ENCODE results near the gene PDP2.

Gene PDP2, protein sequence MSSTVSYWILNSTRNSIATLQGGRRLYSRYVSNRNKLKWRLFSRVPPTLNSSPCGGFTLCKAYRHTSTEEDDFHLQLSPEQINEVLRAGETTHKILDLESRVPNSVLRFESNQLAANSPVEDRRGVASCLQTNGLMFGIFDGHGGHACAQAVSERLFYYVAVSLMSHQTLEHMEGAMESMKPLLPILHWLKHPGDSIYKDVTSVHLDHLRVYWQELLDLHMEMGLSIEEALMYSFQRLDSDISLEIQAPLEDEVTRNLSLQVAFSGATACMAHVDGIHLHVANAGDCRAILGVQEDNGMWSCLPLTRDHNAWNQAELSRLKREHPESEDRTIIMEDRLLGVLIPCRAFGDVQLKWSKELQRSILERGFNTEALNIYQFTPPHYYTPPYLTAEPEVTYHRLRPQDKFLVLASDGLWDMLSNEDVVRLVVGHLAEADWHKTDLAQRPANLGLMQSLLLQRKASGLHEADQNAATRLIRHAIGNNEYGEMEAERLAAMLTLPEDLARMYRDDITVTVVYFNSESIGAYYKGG

DNA sequence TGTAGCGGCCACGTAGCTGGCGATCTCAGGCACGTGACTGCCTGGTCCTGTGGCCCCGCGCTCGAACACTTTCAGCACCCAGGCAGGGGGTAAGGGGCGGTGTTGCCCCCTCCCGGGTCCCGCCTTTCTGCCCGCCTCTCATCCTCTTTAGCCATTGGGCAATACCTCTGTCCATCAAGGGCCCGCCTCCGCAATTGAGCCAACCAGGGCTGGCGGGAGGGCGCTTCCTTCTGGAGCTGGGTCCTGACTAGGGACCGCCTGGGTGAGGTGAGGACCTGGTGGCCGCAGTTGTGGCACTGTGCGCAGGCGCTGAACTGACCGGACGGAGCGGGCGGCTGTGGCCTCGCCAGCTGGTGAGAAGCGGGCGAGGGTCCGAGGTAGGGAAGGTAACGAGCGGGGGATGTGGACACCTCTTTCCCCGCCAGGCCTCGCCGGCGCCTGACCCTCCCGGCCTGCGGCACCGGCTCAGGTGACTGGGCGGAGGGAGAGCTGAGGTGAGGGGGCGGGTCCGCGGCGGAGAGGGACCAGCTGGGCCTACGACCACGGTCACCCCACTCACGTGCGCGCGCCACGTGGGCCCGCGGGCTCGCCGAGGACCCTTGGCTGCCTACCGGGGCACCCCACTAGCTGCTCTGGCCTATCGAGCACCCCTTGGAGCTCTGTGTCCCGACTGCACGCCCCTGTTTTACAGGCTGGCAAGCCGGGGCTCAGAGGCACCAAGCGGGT lies at the start of gene PDP2:
TSS of gene PDP2 (plus strand) at position 228 of the 726 bp plus-strand sequence. CDS start 3,770 bp downstream, outside the sequence.
- DNase-seq, result peak; percentile 94

DNA sequence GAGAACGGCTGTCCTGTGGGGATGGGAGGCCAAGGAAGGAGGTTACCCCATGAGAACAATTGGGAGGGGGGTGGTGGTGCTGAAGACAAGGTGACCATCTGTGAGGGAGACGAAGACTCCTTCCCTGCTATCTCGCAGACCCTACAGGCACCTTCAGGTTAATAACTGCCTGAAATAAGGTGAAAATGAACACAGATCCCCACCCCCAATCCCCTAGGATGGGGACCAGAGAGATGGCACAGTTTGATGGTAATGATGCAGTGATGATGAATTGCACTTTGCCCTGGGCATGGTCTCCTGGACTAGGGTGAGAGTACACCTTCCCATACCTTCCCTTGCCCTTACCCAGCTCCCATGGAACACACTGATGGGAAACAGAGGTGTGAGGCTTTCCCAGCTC lies 48.1 kb upstream of the PDP2 start:
- no peak for DNase-seq

DNA sequence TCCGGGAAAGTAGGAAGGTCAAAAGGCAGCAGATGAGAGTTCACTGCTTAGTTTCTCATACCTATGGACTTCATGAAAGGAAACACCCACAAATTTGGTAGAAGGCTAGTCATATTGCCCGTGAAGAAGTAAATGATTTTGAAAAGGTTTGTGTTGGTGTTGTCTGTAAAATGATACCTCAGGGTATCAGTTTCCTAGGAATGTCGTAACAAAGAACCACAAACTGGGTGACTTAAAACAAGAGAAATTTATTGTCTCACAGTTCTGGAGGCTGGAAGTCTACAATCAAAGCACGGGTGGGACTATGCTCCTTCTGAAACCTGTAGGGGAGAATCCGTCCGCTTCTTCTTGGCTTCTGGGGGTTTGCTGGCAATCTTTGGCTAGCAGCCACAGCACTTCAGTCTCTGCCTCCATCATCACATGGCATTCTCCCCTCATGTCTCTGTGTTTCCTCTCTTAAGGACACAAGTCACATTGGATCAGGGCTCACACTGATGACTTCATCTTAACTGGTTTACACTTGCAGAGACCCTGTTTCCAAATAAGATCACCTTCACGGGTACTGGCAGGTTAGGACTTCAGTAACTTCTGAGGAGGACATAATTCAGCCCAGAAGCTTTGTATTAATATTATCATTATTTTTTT lies 47.5 kb upstream of the PDP2 start:
- no peak for DNase-seq

DNA sequence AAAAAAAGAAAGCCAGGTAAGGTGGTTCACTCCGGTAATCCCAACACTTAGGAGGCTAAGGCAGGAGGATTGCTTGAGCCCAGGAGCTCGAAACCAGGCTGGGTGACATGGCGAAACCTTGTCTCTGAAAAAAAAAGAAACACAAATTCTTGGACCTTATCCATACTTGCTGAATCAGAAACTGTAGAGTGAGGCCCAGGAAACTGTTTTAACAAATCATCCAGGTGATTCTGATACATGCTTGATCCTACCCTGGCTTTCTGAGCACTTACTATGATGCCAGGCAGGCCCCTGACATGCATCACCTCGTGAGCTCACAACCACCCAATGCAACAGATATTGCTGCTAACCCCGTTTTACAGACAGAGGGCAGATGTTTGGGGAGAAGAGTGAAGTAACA lies 45.6 kb upstream of the PDP2 start:
- DNase-seq, result no peak

DNA sequence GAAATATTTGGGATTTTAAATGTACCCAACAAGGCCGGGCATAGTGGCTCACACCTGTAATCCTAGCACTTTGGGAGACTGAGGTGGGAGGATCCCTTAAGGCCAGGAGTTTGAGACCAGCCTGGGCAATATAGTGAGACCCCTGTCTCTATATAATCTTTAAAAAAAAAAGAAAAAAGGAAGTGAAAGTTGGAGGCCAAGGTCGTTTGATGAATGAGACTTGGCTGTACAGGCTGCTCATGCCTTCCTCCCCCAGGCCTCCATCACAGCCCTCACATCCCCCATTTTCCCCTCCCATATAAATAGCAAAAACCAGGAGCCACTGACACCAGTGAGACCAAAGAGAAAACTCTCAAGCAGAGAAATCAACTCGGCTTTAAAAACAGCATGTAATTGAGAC lies 39.4 kb upstream of the PDP2 start:
- no peak for DNase-seq

DNA sequence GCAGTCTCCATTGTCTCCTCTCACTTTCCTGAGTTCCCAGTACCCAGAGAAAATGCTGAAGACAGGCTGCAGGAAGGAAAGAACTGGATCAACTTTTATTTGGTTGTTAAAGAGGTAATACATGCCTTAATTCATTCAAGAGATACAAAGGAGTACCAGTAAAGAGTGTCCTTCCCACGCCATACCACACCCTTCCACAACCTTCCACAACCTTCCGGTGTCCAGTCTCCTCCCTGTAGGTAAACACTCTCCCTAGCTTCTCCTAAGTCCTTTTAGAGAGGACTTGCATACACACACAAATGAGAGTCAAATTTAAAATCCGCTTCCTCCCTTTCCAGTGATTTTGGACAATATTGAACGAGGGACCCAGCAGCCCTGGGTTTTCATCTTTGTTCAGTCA lies 38.9 kb upstream of the PDP2 start:
- no peak for DNase-seq

DNA sequence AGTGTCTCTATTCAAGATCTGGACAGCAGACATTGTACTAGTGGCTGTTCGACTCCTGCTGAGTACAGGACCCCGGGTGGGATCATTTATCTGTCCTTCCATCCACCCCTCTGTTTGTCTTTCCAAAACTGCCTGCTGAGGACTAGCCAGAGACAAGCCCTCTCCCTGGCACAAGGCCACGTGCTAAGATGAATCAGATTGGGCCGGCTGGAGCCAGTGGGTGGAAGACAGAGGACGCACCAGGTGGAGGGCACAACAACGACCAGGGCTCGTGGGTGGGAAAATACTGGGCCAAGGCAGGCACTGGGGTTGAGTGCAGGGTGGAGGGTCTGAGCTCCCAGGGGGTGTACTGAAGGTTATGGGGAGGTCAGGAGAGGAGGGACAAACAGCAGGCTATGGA lies 37.5 kb upstream of the PDP2 start:
- no peak for DNase-seq

DNA sequence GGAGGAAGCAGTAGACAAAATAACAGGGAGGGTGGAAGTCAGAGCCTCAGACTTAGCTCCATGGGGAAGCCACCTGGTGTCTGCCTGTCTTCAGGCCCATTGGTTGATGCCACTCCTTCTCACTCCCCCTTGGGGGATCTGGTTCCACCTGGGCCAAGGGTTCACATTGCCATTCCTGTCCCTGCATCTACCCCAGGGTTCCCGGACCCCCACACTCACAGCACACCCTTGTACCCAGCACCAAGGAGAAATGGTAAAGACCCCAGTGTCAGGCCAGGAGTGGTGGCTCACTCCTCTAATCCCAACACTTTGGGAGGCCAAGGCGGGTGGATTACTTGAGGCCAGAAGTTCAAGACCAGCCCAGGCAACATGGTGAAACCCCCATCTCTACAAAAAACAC lies 37.1 kb upstream of the PDP2 start:
- DNase-seq, result no peak

DNA sequence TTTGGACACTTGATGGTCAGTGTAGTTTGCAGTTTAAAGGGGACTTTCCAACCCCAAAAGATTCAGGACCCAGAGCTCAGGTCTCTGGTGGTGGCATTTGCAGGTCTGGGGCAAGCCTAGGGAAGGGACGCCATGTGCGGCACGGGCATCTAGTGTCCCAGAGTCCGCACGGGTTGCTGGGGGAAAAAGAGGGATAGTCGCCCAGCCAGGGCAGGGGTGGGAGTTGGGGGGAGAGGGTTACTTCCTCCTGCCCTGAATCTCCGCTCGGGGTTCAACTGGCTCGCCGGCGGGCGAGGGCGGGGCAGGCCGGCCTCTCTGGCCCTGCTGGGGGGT lies 36.3 kb upstream of the PDP2 start:
- no peak for DNase-seq

DNA sequence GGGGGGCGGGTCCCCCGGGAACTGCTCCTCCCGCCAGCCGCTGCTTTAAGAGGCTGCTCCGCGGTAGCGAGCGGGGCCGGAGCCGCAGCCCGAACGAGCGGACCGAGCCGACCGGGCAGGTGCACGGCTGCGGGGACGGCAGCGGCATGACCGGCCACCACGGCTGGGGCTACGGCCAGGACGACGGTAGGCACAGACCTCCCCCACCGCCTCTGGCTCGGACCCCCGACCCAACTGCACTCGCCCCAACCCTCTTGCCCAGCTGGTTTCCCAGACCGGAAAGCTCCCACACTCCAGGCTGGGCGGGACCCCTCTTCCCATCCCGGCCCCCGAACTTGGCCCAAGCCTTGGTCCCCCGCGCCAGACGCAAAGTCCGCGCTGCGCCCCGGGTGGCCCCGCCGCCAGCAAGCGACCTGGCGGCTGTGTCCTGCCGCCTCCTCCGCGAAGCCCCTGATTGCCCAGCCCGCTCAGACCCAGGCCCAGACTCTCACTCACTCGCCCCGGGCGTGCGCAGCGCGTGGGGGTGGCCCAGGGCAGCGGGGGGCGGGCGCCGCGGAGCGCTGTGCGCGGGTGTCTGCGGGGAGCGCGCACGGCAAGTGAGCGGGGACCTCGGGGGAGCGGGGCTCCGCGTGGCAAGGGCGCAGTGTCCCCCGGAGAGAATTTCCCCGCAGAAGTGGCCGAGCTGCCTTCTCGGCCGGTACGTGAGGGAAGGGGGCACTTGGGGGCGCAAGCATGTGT lies 35.8 kb upstream of the PDP2 start, which contains the start of gene CA7:
TSS of gene CA7 (plus strand) at position 73 of the 738 bp plus-strand sequence. CDS start at position 147, 74 bp downstream.
- no peak for DNase-seq

DNA sequence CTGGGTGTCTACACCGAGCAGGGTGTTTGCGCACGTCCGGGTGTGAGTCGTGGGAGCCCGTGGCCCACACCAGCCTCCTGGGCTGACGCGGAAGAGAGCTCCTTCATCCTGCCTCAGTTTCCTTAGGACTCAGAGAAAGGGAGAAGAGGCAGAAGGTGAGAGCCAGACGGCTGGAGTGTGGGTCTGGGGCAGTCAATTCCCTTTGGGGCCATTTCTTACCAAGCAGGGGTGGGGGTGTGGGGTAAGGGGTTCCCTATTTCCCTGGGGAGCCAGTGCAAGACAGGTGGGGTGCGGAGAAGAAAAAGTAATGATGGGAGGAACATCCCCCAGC lies 35.3 kb upstream of the PDP2 start:
- no peak for DNase-seq

DNA sequence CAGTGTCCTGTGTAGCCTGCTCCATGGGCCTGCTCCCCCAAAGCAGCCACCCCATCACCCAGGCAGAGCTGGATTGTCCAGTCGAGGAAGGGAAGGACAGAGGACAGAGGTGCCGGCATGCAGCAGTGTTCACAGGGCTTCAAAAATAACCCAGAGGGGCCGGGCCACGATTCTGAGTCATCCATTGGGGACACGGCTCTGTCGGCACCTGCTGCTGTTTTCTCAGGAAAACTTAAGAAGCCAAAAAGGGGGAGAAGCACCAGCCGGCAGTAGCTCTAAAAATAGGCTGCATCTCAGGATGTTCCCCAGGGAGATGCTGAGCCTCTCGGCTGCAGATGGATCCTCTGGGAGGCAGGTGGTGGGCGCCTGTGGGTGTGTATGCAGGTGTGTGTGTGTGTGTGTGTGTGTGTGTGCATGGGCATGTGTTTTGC lies 34.5 kb upstream of the PDP2 start:
- no peak for DNase-seq

DNA sequence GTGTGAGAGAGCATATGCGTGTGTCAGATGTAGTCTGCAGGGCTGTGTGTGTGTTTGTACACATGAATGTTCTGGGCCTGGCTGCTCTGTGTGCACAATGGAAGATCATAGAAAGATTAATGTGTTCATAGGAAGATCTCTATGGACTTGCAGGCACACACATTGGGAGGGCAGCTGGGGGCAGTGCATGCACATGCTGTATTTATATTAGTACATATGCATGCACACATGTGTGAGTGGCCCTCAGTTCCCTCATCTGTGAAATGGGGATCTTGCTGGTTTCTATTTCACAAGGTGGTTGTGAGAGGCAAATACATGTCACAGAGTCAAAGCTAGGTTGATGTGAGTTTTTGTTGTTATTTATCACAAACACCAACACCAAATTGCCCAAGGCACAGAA lies 34.0 kb upstream of the PDP2 start:
- DNase-seq, result no peak

DNA sequence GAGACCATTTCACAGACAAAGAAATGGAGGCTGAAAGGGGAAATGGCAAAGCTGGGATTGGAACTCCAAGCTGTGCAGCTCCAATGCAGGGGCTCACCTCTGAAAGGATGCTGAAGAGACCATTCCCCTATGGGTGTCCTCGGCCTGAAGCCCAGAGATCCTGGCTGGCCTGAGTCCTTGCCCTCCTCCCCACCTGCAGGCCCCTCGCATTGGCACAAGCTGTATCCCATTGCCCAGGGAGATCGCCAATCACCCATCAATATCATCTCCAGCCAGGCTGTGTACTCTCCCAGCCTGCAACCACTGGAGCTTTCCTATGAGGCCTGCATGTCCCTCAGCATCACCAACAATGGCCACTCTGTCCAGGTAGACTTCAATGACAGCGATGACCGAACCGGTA lies 33.5 kb upstream of the PDP2 start:
- no peak for DNase-seq

DNA sequence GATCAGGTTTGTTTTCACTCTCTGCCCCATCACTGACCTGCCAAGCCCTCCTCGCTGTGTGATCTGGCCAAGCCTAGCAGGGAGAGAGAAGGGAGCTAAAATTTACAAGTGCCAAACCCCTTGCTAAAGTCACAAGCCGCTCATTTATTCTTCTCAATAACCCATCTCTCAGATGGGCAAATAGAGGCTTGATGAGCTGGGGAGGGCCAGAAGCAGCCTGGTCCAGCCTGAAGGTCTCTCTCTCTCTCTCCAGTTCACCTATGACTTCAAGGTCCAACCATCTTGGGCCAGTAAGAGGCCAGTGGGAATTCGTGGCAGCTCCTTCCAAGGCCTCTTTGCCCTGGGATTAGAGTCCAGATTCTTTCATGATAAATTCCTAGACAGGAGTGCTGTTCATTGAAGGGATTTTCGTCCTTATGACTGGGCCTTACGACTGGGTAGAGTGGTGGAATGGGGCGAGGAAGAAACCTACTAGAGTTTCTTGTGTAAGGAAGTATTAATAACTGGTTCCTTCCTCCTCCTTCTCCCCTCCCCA lies 32.7 kb upstream of the PDP2 start:
- no peak for DNase-seq

DNA sequence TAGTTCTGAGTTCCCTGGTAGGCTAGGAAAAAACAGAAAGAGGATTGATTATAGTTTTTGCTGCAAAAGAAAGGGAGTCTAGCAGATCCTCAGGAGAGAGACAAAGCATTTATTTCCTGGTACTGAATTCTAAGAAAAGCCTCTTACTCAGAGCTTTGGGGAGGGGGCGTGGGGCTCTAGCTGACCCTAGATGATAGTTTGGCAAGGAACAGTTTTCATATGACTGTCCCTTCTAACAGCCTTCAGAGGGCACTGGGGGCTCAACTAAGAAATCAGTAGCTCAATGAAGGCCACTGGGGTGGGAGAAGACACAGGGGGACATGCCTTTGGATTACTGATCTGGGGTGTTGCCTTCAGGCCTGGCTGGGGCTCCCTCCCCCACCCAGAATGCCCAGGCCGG lies 32.1 kb upstream of the PDP2 start:
- DNase-seq, result no peak

DNA sequence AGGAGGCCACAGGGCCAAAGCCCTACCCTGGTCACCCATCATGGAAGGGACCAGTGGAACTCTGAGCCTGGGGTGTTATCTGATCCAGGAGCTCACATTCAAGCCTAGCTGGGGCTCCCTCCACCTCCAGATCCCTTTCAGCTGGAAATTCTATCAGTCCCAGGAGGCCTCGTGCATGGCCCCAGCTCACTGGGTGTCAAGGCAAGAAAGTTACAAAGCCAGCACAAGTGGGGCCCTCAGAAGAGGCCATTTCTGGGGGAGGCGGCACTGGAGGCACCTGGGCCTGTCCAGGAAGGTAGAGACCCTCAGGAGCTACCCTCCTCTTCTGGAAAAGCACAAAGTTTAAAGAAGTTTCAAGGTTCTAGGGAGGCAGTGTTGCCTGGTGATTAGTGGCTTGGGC lies 31.3 kb upstream of the PDP2 start:
- DNase-seq, result no peak

DNA sequence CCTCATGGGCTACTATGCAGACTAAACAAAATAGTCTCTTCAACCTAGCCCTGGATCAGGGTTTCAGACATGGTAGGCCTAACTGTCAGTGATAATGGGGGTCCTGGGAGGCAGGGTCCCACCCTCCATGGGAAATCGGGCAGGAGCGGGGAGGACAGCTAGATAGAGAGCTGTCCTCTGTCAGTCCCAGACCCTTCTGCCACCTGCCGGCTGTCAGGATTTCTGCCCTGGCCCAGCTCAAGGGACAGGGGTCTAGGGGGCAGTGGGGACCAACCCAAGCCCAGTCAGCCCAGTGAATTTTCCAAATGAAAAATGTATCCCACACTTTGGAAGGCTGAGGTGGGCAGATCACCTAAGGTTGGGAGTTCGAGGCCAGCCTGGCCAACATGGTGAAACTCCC lies 30.8 kb upstream of the PDP2 start:
- no peak for DNase-seq

DNA sequence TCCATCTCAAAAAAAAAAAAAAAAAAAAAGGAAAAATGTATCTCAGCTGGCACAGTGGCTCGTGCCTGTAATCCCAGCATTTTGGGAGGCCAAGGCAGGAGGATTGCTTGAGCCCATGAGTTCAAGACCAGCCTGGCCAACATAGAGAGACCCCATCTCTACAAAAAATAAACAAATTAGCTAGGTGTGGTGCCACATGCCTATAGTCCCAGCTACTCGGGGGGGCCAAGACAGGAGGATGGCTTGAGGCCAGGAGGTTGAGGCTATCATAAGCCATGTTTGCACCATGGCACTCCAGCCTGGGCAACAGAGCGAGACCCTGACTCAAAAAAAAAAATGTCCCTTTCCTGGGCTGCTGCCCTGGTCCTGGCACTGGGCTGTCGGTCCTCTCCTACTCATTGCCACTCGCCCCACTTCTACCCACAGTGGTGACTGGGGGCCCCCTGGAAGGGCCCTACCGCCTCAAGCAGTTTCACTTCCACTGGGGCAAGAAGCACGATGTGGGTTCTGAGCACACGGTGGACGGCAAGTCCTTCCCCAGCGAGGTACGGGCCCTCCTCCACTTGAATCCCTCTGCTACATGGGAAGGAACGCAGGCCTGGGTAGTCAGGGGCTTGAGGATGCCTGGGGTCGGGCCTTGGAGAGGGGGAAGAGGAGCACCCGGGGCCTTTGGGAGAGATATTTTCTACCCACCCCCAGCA lies 30.1 kb upstream of the PDP2 start:
- DNase-seq, result no peak

DNA sequence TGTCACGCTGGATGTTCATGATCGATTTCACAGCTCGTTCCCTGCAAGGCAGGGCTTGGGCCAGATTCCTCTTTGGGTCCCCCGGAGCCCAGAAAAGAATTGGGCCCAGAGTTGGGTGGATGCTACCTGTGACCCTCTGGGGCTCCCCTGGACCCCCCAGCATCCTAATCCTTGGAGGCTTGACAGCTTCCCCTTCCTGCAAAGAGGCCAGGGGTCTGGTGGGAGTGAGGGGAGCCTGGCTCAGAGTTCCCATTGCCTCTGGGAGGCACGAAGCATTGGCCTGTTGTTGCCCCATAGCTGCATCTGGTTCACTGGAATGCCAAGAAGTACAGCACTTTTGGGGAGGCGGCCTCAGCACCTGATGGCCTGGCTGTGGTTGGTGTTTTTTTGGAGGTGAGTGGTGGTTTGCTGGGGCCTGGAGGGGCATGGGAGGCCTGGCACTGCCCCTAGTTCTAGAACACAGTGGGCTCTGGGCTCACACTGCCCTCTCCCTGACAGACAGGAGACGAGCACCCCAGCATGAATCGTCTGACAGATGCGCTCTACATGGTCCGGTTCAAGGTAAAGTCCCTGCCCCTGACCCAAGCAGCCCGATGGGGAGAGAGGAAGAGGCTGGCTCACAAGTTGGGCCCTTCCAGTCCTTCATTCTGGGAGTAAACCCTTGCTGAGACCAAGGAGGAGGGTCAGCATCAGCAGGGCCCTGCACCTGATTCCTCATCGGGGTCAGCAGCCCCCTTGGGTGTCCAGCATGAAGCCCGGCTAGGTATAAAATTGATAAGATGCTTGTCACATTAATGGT lies 28.9 kb upstream of the PDP2 start:
- no peak for DNase-seq
